Endothelial cell of umbilical vein (primary cell): ENCODE data around the gene PRKAG1. TPM values are rescaled to one million over a fixed set of nuclear protein-coding genes. Genes with fewer than 3 reads are reported as not detected.

Experiments used
- BruUV-seq: library from RNA; stranded (reverse); fragments of 400-500 nt; replicated peaks from 2 replicates; lab custom pipeline; 2021; lab: Mats Ljungman, UMichigan
- CTCF ChIA-PET: fragments of 300-600, 350-600 bp; sonication (Branson Sonifier 250); formaldehyde crosslinking; loops from one replicate; lab custom pipeline; 2021; ENCODE audit warnings: antibody characterized with exemption, inconsistent platforms; lab: Charles Lee
- POLR2A ChIA-PET: fragments of 300-600, 350-600 bp; sonication (Branson Sonifier 250); formaldehyde crosslinking; loops from one replicate; lab custom pipeline; 2021; ENCODE audit warnings: antibody characterized with exemption, inconsistent platforms; lab: Charles Lee
- DNase-seq: peaks from one replicate; pipeline ENCODE4 v3.0.0-alpha.2; 2011; ENCODE audit warnings: low read depth, low spot score
- FAIRE-seq: peaks from 2 replicates; lab custom pipeline; 2011; peaks lifted over from hg19 to GRCh38; lab: Jason Lieb, UNC
- H2AFZ ChIP-seq: 2 replicates; pipeline ENCODE4 v1.6.0; 2012; ENCODE audit warnings: low read depth, low read length, control low read depth, inconsistent platforms
- H3K27ac ChIP-seq: 2 replicates; pipeline ENCODE4 v1.5.1; 2011; ENCODE audit warnings: low read depth, mild to moderate bottlenecking, control low read depth, low read length, moderate library complexity; ENCODE audit not compliant: insufficient read depth
- H3K27me3 ChIP-seq, 2 experiments: 2 replicates each; pipeline versions ENCODE4 v1.6.0 to v1.6.1; 2011; ENCODE audit warnings: low read length in 2 of 2, mixed read lengths in 1 of 2; ENCODE audit not compliant: control insufficient read depth in 2 of 2, insufficient read depth in 2 of 2
- H3K36me3 ChIP-seq, 2 experiments: 2 replicates in 1 of 2; 3 replicates in 1 of 2; pipeline ENCODE4 v1.5.1; 2011; ENCODE audit warnings: low read length in 2 of 2, mild to moderate bottlenecking in 1 of 2, moderate library complexity in 1 of 2; ENCODE audit not compliant: control insufficient read depth in 2 of 2, insufficient read depth in 2 of 2; ENCODE audit errors: extremely low read depth in 1 of 2
- H3K4me1 ChIP-seq: 3 replicates; pipeline ENCODE4 v1.5.1; 2011; ENCODE audit warnings: mild to moderate bottlenecking, low read length; ENCODE audit not compliant: control insufficient read depth, insufficient read depth; ENCODE audit errors: extremely low read depth
- H3K4me2 ChIP-seq: 2 replicates; pipeline ENCODE4 v1.6.1; 2011; ENCODE audit warnings: low read length, control low read depth, mixed read lengths; ENCODE audit not compliant: insufficient read depth
- H3K4me3 ChIP-seq, 3 experiments: fragments of 200-600 bp in 1 of 3; sonication (generic), shearing (Covaris generic) in 1 of 3; replicated peaks in 1 of 3; 2 replicates each; pipeline ENCODE4 v1.5.1; 2011 to 2016; ENCODE audit warnings: control low read depth in 3 of 3, low read length in 3 of 3, mild to moderate bottlenecking in 2 of 3, inconsistent platforms in 1 of 3, low read depth in 1 of 3, moderate library complexity in 1 of 3; ENCODE audit not compliant: insufficient read depth in 1 of 3
- H3K79me2 ChIP-seq: 2 replicates; pipeline ENCODE4 v1.6.0; 2012; ENCODE audit warnings: low read length, inconsistent platforms; ENCODE audit not compliant: control insufficient read depth, insufficient read depth
- H3K9ac ChIP-seq: replicated peaks from 2 replicates; pipeline ENCODE3; 2011; ENCODE audit warnings: low read length, control low read depth; ENCODE audit not compliant: insufficient read depth; ENCODE audit errors: extremely low read depth
- H3K9me1 ChIP-seq: replicated peaks from 3 replicates; pipeline ENCODE4 v1.6.0; 2011; ENCODE audit warnings: mild to moderate bottlenecking, low read length; ENCODE audit not compliant: control insufficient read depth, insufficient read depth; ENCODE audit errors: extremely low read depth
- H3K9me3 ChIP-seq: replicated peaks from 2 replicates; pipeline ENCODE4 v1.5.1; 2012; ENCODE audit warnings: low read length, inconsistent platforms; ENCODE audit not compliant: control insufficient read depth, insufficient read depth
- H4K20me1 ChIP-seq: replicated peaks from 2 replicates; pipeline ENCODE3; 2011; ENCODE audit warnings: mild to moderate bottlenecking, low read length; ENCODE audit not compliant: control insufficient read depth, insufficient read depth; ENCODE audit errors: extremely low read depth
- CTCF ChIP-seq, 2 donors: IDR thresholded peaks; 1 replicate in 1 of 2; 2 replicates in 1 of 2; pipeline ENCODE4 v1.5.1; 2011; ENCODE audit warnings: low read length in 2 of 2, mild to moderate bottlenecking in 2 of 2, moderate library complexity in 2 of 2, control low read depth in 1 of 2, inconsistent platforms in 1 of 2, low read depth in 1 of 2; ENCODE audit not compliant: insufficient read depth in 1 of 2; ENCODE audit errors: extremely low read depth in 1 of 2
- EZH2 ChIP-seq: IDR thresholded peaks from 2 replicates; pipeline ENCODE4 v1.6.1; 2012; ENCODE audit warnings: borderline replicate concordance, low read depth, mild to moderate bottlenecking, moderate library complexity, low read length, inconsistent platforms; ENCODE audit not compliant: severe bottlenecking
- FOS ChIP-seq: IDR thresholded peaks from 2 replicates; pipeline ENCODE4 v1.6.1; 2011; ENCODE audit warnings: mild to moderate bottlenecking, low read length, moderate library complexity, borderline replicate concordance; ENCODE audit not compliant: insufficient read depth
- GATA2 ChIP-seq: IDR thresholded peaks from 2 replicates; pipeline ENCODE4 v1.7.0; 2011; ENCODE audit warnings: low read depth, mild to moderate bottlenecking, moderate library complexity, mixed read lengths, low read length; ENCODE audit not compliant: insufficient read length, insufficient read depth
- JUN ChIP-seq: IDR thresholded peaks from 2 replicates; pipeline ENCODE4 v1.6.1; 2011; ENCODE audit warnings: borderline replicate concordance, low read depth; ENCODE audit not compliant: insufficient read length, insufficient read depth
- MAX ChIP-seq: IDR thresholded peaks from 2 replicates; pipeline ENCODE4 v1.6.1; 2011; ENCODE audit not compliant: insufficient read depth, insufficient read length
- MYC ChIP-seq: IDR thresholded peaks from one replicate; pipeline ENCODE4 v1.6.1; 2011; ENCODE audit warnings: mild to moderate bottlenecking, low read depth, low read length
- POLR2A ChIP-seq: IDR thresholded peaks from 2 replicates; pipeline ENCODE4 v1.6.1; 2012; ENCODE audit warnings: low read depth, mild to moderate bottlenecking, control low read depth, low read length
- POLR2AphosphoS5 ChIP-seq: IDR thresholded peaks from 2 replicates; pipeline ENCODE4 v1.6.1; 2012; ENCODE audit warnings: low read depth, mild to moderate bottlenecking, control low read depth, low read length, moderate library complexity; ENCODE audit not compliant: insufficient read depth
- dilution Hi-C: fragments of 300-500 bp; cut with MboI; formaldehyde crosslinking; loops from one replicate; pipeline ENCODE4 v1.15.0; 2019; ENCODE audit warnings: low sequenced_read_pairs; ENCODE audit not compliant: extremely low pct_ligation_motif_present
- intact Hi-C: fragments of 100-400 bp; cut with micrococcal nuclease; formaldehyde crosslinking; loops from one replicate; pipeline ENCODE4 v1.10.0; 2022
- polyA plus RNA-seq, 4 experiments: library from polyadenylated mRNA; depleted of rRNA in 3 of 4; stranded (reverse) in 3 of 4; unstranded in 1 of 4; fragments of >200 nt; gene quantifications; 2 replicates each; pipeline versions ENCODE4 v1.2.1 to v1.2.3, GENCODE V29; 2011 to 2012; ENCODE audit warnings: missing spikeins in 1 of 4
- total RNA-seq: library from RNA; stranded (reverse); gene quantifications from 2 replicates; pipeline ENCODE4 v1.2.3, GENCODE V29; 2021

Gene PRKAG1
- total and polyA plus RNA-seq, 2 donors (not counting 3 experiments of a cell fraction or from before 2014, with no cell fraction given), result 52.1 to 54.9 TPM

GRCh38 chr12:48970702-48971334 is 47.8 kb downstream of the PRKAG1 start:
- POLR2A ChIA-PET, result no interaction called here
- Histone ChIP-seq H3K79me2 (no peaks in the 10 kb centered on the region), H2AFZ (no peak overlapping the region), H3K27ac (no peak overlapping the region), H3K9ac (no peak overlapping the region), H4K20me1 (no peaks in the 10 kb centered on the region), H3K4me3 (no peak overlapping the region), H3K36me3 (no peaks in the 10 kb centered on the region), H3K9me3 (no peaks in the 10 kb centered on the region), H3K4me2 (no peak overlapping the region), H3K27me3 (peaks cover 52 to 53% of the 10 kb centered on the region in 2 experiments), H3K9me1 (no peaks in the 10 kb centered on the region), H3K4me1 (no peaks in the 10 kb centered on the region)
- intact Hi-C loops, result no loop called here
- DNase-seq (no peak), FAIRE-seq (no peak)
- no TSS peak for BruUV-seq
- dilution Hi-C loops, result no loop called here
- TF ChIP-seq JUN, result no peak
- no peak for TF ChIP-seq FOS
- TF ChIP-seq CTCF (IDR thresholded peaks at IDR 0.05; ENCODE audit: extremely low read depth in 1 of 2, insufficient read depth in 1 of 2, low read depth in 1 of 2, low read length in 2 of 2), result no peak
- TF ChIP-seq MYC, result no peak
- TF ChIP-seq GATA2, result no peak
- no peak for TF ChIP-seq POLR2A
- no peak for TF ChIP-seq MAX
- TF ChIP-seq EZH2, result no peak
- no peak for TF ChIP-seq POLR2AphosphoS5
- CTCF ChIA-PET, result interaction anchor here (1.0 to 7.3 kb wide), 4 partner anchors 9 to 26 kb away, joined by 3 to 64 read pairs (median 6); partner anchors contain the start of gene ARF3
